Pancreas (tissue), 10 donors: ENCODE measurements around the gene DCHS2. TPM values are rescaled to one million over a fixed set of nuclear protein-coding genes. Genes with fewer than 3 reads are reported as not detected.

Experiments used
- ATAC-seq, 4 donors: fragments of 200-7000 bp; cut with Tn5 transposase; one replicate each; pipeline versions ENCODE4 v1.8.0 to v1.9.1; 2020; ENCODE audit warnings: mild to moderate bottlenecking in 4 of 4, moderate library complexity in 4 of 4
- DNase-seq, 6 donors: peaks; one replicate each; pipeline ENCODE4 v3.0.0-alpha.2; 2020
- FAIRE-seq: peaks from 2 replicates; lab custom pipeline; 2012; peaks lifted over from hg19 to GRCh38; lab: Jason Lieb, UNC
- H3K27ac ChIP-seq, 4 donors: fragments of 200-600 bp; sonication (generic); 1 replicate in 3 of 4; 2 replicates in 1 of 4; pipeline versions ENCODE4 v1.5.0 to v1.8.0; 2020
- H3K27me3 ChIP-seq, 4 donors: fragments of 200-600 bp; one replicate each; pipeline ENCODE4 v1.8.0; 2021
- H3K36me3 ChIP-seq, 3 donors: fragments of 200-600 bp; sonication (generic) in 1 of 3; one replicate each; pipeline versions ENCODE4 v1.5.0 to v1.8.0; 2020 to 2021
- H3K4me1 ChIP-seq, 3 donors: fragments of 200-600 bp; one replicate each; pipeline ENCODE4 v1.8.0; 2021
- H3K4me3 ChIP-seq, 4 donors: fragments of 200-600 bp; sonication (generic) in 2 of 4; one replicate each; pipeline versions ENCODE4 v1.5.0 to v1.8.0; 2020 to 2021
- H3K9me3 ChIP-seq, 4 donors: fragments of 200-600 bp; one replicate each; pipeline ENCODE4 v1.8.0; 2021
- CTCF ChIP-seq, 4 donors: fragments of 200-600 bp; sonication (generic) in 3 of 4; IDR thresholded peaks; one replicate each; pipeline versions ENCODE4 v1.5.0 to v1.8.0; 2021; ENCODE audit warnings: antibody characterized with exemption in 4 of 4
- WGBS, 2 donors: extraction: QIAGEN DNeasy Blood & Tissue Kit; methylation state at CpG; one replicate each; pipeline ENCODE4 v1.1.7; 2013; 5-methylcytosine and 5-hydroxymethylcytosine counted together
- intact Hi-C, 3 donors: fragments of 100-400 bp; cut with DNase I; formaldehyde crosslinking; loops; one replicate each; pipeline versions ENCODE4 v1.11.1 to v1.14.2; 2022
- polyA plus RNA-seq, 2 donors: library from polyadenylated mRNA; stranded (reverse); fragments of 200-250 nt; gene quantifications; one replicate each; pipeline ENCODE4 v1.2.3, GENCODE V29; 2013
- total RNA-seq, 6 donors: library from RNA; stranded (reverse); fragmentation: NEBNext Ultra II Directional in 4 of 6; extraction: Animal tissue kit (Norgen Biotek cat#: 25700) in 4 of 6; gene quantifications; one replicate each; pipeline versions ENCODE4 v1.2.1 to v1.2.4, GENCODE V29; 2021 to 2023
- donor health status: healthy with polysubstance abuse.
- donor health status: DM: no; HTN: no; CAD: no; lungs with moderate emphysema.
- donor health status: DM: no; HTN: no; CAD: no.
- donor health status: control.
- donor health status: control.
- donor health status: Bipolar disorder and iron deficiency.
- donor health status: DM: yes; HTN: yes; CAD: no.
- donor health status: DM: no; HTN: no; CAD: no.
- donor health status: DM: no; HTN: no; CAD: no.
- donor health status: DM: yes; HTN: yes; CAD: no.

Gene DCHS2
- total and polyA plus RNA-seq, 8 donors = 0.04 to 0.23 (median 0.09) TPM; not detected in 1

- FAIRE-seq = no peak
- intact Hi-C loops = no loop called here
- WGBS, 2 donors = 30 to 34% methylated on average over 16 of the region's 16 CpGs
- Histone ChIP-seq H3K27ac (no peak overlapping the region), H3K4me3 (peak overlapping the region in 2 of 4 donors; percentile 24 to 42), H3K9me3 (no peaks in the 10 kb centered on the region), H3K27me3 (peaks cover 0 to 42% (median 10%) of the 10 kb centered on the region in 4 donors), H3K4me1 (peaks cover 0 to 10% (median 4%) of the 10 kb centered on the region in 3 donors), H3K36me3 (no peaks in the 10 kb centered on the region)
- no peak for DNase-seq
- no peak for ATAC-seq
- no peak for TF ChIP-seq CTCF (IDR thresholded peaks at IDR 0.05)
Measured at GRCh38 chr4:154492288-154492687, 689 bp upstream of the DCHS2 start.

- H3K27me3 ChIP-seq = peaks cover 0 to 42% (median 10%) of the 10 kb centered on the region in 4 donors
- peak in 2 of 6 donors; percentile 57 to 75 for DNase-seq
- intact Hi-C loops = no loop called here
Measured at GRCh38 chr4:154490583-154491340, 837 bp downstream of the DCHS2 start.

GRCh38 chr4:154490234-154490582 is 1.4 kb downstream of the DCHS2 start:
- FAIRE-seq = no peak
- H3K4me1 ChIP-seq = peaks cover 0 to 10% (median 4%) of the 10 kb centered on the region in 3 donors
- peak overlapping the region in 1 of 4 donors; percentile 12 for H3K4me3 ChIP-seq
- DNase-seq = peak in 2 of 6 donors; percentile 57 to 58
- intact Hi-C loops = no loop called here
- no peak overlapping the region for H3K27ac ChIP-seq
- no peak for TF ChIP-seq CTCF (IDR thresholded peaks at IDR 0.05)
- H3K36me3 ChIP-seq = no peaks in the 10 kb centered on the region
- H3K9me3 ChIP-seq = no peaks in the 10 kb centered on the region
- H3K27me3 ChIP-seq = peaks cover 0 to 40% (median 10%) of the 10 kb centered on the region in 4 donors
- 5 to 7% methylated on average over 53 to 55 of the region's 55 CpGs for WGBS, 2 donors
- ATAC-seq = peak in 1 of 4 donors; percentile 6

More at GRCh38 chr4:154490583-154491340, 837 bp downstream of the DCHS2 start:
- no peaks in the 10 kb centered on the region for H3K36me3 ChIP-seq
- 2 to 4% methylated on average over 67 to 76 of the region's 76 CpGs for WGBS, 2 donors
- no peak overlapping the region for H3K27ac ChIP-seq
- peak overlapping the region in 2 of 4 donors; percentile 6 to 42 for H3K4me3 ChIP-seq
- H3K9me3 ChIP-seq = no peaks in the 10 kb centered on the region
- FAIRE-seq = no peak
- ATAC-seq = peak in 3 of 4 donors; percentile 50 to 53 (median 52)
- no peak for TF ChIP-seq CTCF (IDR thresholded peaks at IDR 0.05)
- H3K4me1 ChIP-seq = peaks cover 0 to 10% (median 4%) of the 10 kb centered on the region in 3 donors

GRCh38 chr4:154489558-154490233 is 1.9 kb downstream of the DCHS2 start:
- no peak for ATAC-seq
- TF ChIP-seq CTCF (IDR thresholded peaks at IDR 0.05) = no peak
- 52 to 59% methylated on average over 55 to 56 of the region's 56 CpGs for WGBS, 2 donors
- H3K36me3 ChIP-seq = no peaks in the 10 kb centered on the region
- H3K27me3 ChIP-seq = peaks cover 0 to 35% (median 10%) of the 10 kb centered on the region in 4 donors
- no peaks in the 10 kb centered on the region for H3K9me3 ChIP-seq
- peaks cover 0 to 10% (median 4%) of the 10 kb centered on the region in 3 donors for H3K4me1 ChIP-seq
- DNase-seq = peak in 1 of 6 donors; percentile 62
- no peak overlapping the region for H3K27ac ChIP-seq
- intact Hi-C loops = no loop called here
- no peak for FAIRE-seq
- H3K4me3 ChIP-seq = peak overlapping the region in 1 of 4 donors; percentile 12
